SK-N-SH treated with all-trans-retinoic acid at 6 μM for 48 hours (cell line): ENCODE measurements around the gene PYCR2.

ENCODE experiments used
- BACH2 ChIP-seq: fragments of 250-450 bp; sonication (Bioruptor Pico); IDR thresholded peaks from 2 replicates; pipeline ENCODE4 v1.9.0; 2021; ENCODE audit warnings: mild to moderate bottlenecking, borderline replicate concordance
- POU6F1 ChIP-seq: fragments of 250-450 bp; sonication (Bioruptor Pico); IDR thresholded peaks from 2 replicates; pipeline ENCODE4 v1.8.0; 2021; ENCODE audit warnings: low read depth, mild to moderate bottlenecking, moderate library complexity, borderline replicate concordance
- TCF4 ChIP-seq: fragments of 250-450 bp; sonication (Bioruptor Pico); IDR thresholded peaks from 2 replicates; pipeline ENCODE4 v1.8.0; 2021; ENCODE audit warnings: mild to moderate bottlenecking, moderate library complexity, borderline replicate concordance
- ZFP30 ChIP-seq: fragments of 450-650 bp; formaldehyde crosslinking; IDR thresholded peaks from 2 replicates; pipeline ENCODE4 v1.5.0; 2022; ENCODE audit warnings: mild to moderate bottlenecking, moderate library complexity

GRCh38 chr1:225949041-225949440 is 25.0 kb upstream of the PYCR2 start:
- no peak for TF ChIP-seq ZFP30
- TF ChIP-seq BACH2 = no peak
- TF ChIP-seq POU6F1 (CRISPR knock-in tag) = no peak
- TF ChIP-seq TCF4 (CRISPR knock-in tag) = no peak
